ENCODE data around the gene ESM1.

DNA sequence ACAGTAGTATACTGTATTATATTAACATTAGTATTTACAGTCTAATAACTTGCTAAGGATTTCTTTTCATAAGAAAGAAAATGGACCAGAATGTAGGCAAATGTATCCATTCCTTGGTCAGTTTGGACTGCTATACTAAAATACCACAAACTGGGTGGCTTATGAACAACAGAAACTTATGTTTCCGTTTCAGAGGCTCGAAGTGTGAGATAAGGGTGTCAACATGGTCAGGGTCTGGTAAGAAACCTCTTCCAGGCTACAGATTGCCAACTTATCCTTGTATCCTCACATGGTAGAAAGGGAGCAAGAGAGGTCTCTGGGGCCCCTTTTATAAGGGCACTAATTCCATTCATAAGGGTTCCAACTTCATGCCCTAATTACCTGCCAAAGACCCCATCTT lies 9.2 kb upstream of the ESM1 start:
- TF ChIP-seq, protein P1, sequence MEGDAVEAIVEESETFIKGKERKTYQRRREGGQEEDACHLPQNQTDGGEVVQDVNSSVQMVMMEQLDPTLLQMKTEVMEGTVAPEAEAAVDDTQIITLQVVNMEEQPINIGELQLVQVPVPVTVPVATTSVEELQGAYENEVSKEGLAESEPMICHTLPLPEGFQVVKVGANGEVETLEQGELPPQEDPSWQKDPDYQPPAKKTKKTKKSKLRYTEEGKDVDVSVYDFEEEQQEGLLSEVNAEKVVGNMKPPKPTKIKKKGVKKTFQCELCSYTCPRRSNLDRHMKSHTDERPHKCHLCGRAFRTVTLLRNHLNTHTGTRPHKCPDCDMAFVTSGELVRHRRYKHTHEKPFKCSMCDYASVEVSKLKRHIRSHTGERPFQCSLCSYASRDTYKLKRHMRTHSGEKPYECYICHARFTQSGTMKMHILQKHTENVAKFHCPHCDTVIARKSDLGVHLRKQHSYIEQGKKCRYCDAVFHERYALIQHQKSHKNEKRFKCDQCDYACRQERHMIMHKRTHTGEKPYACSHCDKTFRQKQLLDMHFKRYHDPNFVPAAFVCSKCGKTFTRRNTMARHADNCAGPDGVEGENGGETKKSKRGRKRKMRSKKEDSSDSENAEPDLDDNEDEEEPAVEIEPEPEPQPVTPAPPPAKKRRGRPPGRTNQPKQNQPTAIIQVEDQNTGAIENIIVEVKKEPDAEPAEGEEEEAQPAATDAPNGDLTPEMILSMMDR (IDR thresholded peaks at IDR 0.05) = no peak
- no peak for TF ChIP-seq POLR2A (IDR thresholded peaks at IDR 0.05)
- TF ChIP-seq EP300 (IDR thresholded peaks at IDR 0.05; ENCODE audit: low read depth) = no peak
- no peak for TF ChIP-seq POLR2AphosphoS5 (IDR thresholded peaks at IDR 0.05)
